GM12878 (cell line): ENCODE measurements around the gene SETMAR. TPM values are rescaled to one million over a fixed set of nuclear protein-coding genes. Genes with fewer than 3 reads are reported as not detected.

Experiments
- BACH1 ChIP-seq: fragments of 450-650 bp; IDR thresholded peaks from 2 replicates; pipeline ENCODE4 v1.6.1; 2017; ENCODE audit warnings: mild to moderate bottlenecking, borderline replicate concordance
- CBX3 ChIP-seq: fragments of 200-600 bp; sonication (generic); IDR thresholded peaks from 2 replicates; pipeline ENCODE4 v1.6.1; 2016; ENCODE audit warnings: low read depth, borderline replicate concordance
- CHD4 ChIP-seq: fragments of 200-600 bp; sonication (generic); IDR thresholded peaks from 2 replicates; pipeline ENCODE4 v1.6.1; 2016; ENCODE audit warnings: mild to moderate bottlenecking
- CREB1 ChIP-seq: IDR thresholded peaks from 2 replicates; pipeline ENCODE4 v1.6.1; 2012; ENCODE audit warnings: low read depth, mild to moderate bottlenecking, inconsistent platforms
- ESRRA ChIP-seq: IDR thresholded peaks from 2 replicates; pipeline ENCODE4 v1.6.1; 2012; ENCODE audit warnings: mild to moderate bottlenecking, low read length, improper control_type of control experiment
- MEF2A ChIP-seq: IDR thresholded peaks from 2 replicates; pipeline ENCODE4 v1.6.1; 2011; ENCODE audit warnings: low read depth, mild to moderate bottlenecking, low read length, moderate library complexity; ENCODE audit not compliant: insufficient read depth
- MXI1 ChIP-seq: fragments of 150-350 bp; IDR thresholded peaks from 2 replicates; pipeline ENCODE4 v1.6.1; 2011; ENCODE audit warnings: low read depth, mild to moderate bottlenecking, inconsistent platforms, low read length, improper control_type of control experiment
- NBN ChIP-seq: fragments of 450-650 bp; IDR thresholded peaks from 2 replicates; pipeline ENCODE4 v1.6.1; 2016
- PML ChIP-seq: IDR thresholded peaks from 2 replicates; pipeline ENCODE4 v1.6.1; 2012; ENCODE audit warnings: low read length, inconsistent platforms
- POLR2A ChIP-seq: IDR thresholded peaks from 2 replicates; pipeline ENCODE4 v1.6.1; 2011; ENCODE audit warnings: low read depth, mild to moderate bottlenecking, low read length
- RB1 ChIP-seq: fragments of 450-650 bp; formaldehyde crosslinking; IDR thresholded peaks from 2 replicates; pipeline ENCODE4 v1.6.1; 2017; ENCODE audit warnings: mild to moderate bottlenecking, borderline replicate concordance
- SMC3 ChIP-seq: IDR thresholded peaks from 2 replicates; pipeline ENCODE4 v1.6.1; 2011; ENCODE audit warnings: low read length, improper control_type of control experiment, borderline replicate concordance
- SREBF2 ChIP-seq: IDR thresholded peaks from 2 replicates; pipeline ENCODE4 v1.6.1; 2012; ENCODE audit warnings: mild to moderate bottlenecking, low read length
- STAT1 ChIP-seq: fragments of 450-650 bp; conservative IDR thresholded peaks from 2 replicates; pipeline ENCODE4 v1.6.1; 2014; ENCODE audit warnings: antibody characterized with exemption, mild to moderate bottlenecking
- STAT3 ChIP-seq: IDR thresholded peaks from 2 replicates; pipeline ENCODE4 v1.6.1; 2011; ENCODE audit warnings: low read depth, low read length, improper control_type of control experiment
- ZBED1 ChIP-seq: IDR thresholded peaks from 2 replicates; pipeline ENCODE4 v1.6.1; 2016; ENCODE audit warnings: borderline replicate concordance
- polyA plus RNA-seq, 11 experiments: library from polyadenylated mRNA; depleted of rRNA in 4 of 11; unstranded in 6 of 11; stranded (reverse) in 5 of 11; fragments of >200 nt; fragmentation: Nextera tagmentation in 4 of 11; fragmentation: Illumina TruSeq in 1 of 11; extraction: Ambion mirVana in 4 of 11; extraction: Trizol in 1 of 11; gene quantifications; 1 replicate in 1 of 11; 2 replicates in 10 of 11; pipeline versions ENCODE4 v1.2.1 to v1.2.3, GENCODE V29; 2011 to 2016; ENCODE audit warnings: inconsistent platforms in 2 of 11, missing spikeins in 2 of 11, low read depth in 1 of 11
- total RNA-seq, 4 experiments: library from RNA; depleted of rRNA in 3 of 4; stranded (reverse); fragments of >200 nt in 3 of 4; fragmentation: Illumina TruSeq in 1 of 4; extraction: Trizol in 1 of 4; gene quantifications; 2 replicates each; pipeline versions ENCODE4 v1.2.1 to v1.2.3, GENCODE V29; 2013 to 2021
- TF ChIP-seq, protein P1 (sequence below): fragments of 450-650 bp; IDR thresholded peaks from 2 replicates; pipeline ENCODE4 v1.6.1; 2017; ENCODE audit warnings: mild to moderate bottlenecking, low read depth, inconsistent platforms; ENCODE audit not compliant: poor library complexity, severe bottlenecking
- TF ChIP-seq, protein P2 (sequence below): IDR thresholded peaks from 2 replicates; pipeline ENCODE4 v1.6.1; 2012; ENCODE audit warnings: low read depth, low read length, improper control_type of control experiment
- TF ChIP-seq, protein P3 (sequence below): fragments of 450-650 bp; IDR thresholded peaks from 2 replicates; pipeline ENCODE4 v1.6.1; 2016; ENCODE audit warnings: mild to moderate bottlenecking
- TF ChIP-seq, protein P4 (sequence below): IDR thresholded peaks from 2 replicates; pipeline ENCODE4 v1.6.1; 2011; ENCODE audit warnings: low read depth, low read length, improper control_type of control experiment, borderline replicate concordance
- TF ChIP-seq, protein P5 (sequence below): IDR thresholded peaks from 2 replicates; pipeline ENCODE4 v1.6.1; 2012; ENCODE audit warnings: low read depth, low read length, improper control_type of control experiment
- TF ChIP-seq, protein P6 (sequence below): fragments of 450-650 bp; IDR thresholded peaks from 2 replicates; pipeline ENCODE4 v1.6.1; 2018; ENCODE audit warnings: borderline replicate concordance, mild to moderate bottlenecking; ENCODE audit not compliant: partially characterized antibody

SETMAR gene
- total and polyA plus RNA-seq, 10 of the 15 experiments (the other 5 are each of a cell fraction or from before 2014, with no cell fraction given): 7.1 to 25.1 (median 20.3) TPM

DNA sequence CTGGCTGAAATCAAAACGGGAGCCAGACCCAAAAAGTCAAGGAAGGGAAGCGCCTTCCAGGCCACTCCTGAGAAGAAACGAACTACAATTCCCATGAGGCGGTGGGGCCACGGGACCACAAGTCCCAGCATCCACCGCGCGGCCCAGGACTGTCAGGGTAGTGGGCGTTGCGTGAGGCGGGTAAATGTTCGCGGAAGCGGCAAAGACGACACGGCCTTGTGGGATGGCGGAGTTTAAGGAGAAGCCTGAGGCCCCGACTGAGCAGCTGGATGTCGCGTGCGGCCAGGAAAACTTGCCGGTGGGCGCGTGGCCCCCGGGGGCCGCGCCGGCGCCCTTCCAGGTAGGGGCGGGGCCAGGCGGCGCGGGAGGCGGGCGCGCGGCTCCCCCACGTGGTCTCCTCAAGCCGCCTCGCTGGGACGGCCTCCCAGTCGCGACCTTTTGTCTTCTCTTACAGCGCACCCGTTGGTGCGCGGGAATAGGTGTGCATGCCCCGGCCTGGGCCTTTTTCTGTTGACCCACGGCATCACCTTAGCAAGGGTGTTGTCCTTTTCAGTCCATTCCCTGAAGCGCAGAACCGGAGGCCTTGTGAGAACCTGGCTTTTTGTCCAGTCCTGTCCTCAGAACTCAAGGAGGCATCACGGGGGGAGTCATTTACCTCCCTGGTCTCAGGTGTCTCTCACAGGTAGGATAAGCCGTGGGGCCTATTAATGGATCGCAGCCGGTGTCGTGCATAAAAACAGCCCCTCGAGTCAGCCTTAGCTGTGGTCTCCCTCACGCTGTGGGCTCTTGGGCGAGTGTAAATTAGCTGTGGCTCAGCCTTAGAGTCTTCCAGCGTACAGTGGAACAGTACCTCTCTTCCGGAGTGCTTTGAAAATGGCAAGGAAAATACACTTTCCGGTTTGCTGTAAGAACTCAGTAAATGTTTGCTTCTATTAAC is at the start of gene SETMAR (continued):
- TF ChIP-seq, protein P1, sequence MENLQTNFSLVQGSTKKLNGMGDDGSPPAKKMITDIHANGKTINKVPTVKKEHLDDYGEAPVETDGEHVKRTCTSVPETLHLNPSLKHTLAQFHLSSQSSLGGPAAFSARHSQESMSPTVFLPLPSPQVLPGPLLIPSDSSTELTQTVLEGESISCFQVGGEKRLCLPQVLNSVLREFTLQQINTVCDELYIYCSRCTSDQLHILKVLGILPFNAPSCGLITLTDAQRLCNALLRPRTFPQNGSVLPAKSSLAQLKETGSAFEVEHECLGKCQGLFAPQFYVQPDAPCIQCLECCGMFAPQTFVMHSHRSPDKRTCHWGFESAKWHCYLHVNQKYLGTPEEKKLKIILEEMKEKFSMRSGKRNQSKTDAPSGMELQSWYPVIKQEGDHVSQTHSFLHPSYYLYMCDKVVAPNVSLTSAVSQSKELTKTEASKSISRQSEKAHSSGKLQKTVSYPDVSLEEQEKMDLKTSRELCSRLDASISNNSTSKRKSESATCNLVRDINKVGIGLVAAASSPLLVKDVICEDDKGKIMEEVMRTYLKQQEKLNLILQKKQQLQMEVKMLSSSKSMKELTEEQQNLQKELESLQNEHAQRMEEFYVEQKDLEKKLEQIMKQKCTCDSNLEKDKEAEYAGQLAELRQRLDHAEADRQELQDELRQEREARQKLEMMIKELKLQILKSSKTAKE: no peak
- no peak for TF ChIP-seq STAT3
- TF ChIP-seq, protein P2, sequence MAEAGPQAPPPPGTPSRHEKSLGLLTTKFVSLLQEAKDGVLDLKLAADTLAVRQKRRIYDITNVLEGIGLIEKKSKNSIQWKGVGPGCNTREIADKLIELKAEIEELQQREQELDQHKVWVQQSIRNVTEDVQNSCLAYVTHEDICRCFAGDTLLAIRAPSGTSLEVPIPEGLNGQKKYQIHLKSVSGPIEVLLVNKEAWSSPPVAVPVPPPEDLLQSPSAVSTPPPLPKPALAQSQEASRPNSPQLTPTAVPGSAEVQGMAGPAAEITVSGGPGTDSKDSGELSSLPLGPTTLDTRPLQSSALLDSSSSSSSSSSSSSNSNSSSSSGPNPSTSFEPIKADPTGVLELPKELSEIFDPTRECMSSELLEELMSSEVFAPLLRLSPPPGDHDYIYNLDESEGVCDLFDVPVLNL: peak; percentile 65
- TF ChIP-seq ZBED1: peak; percentile 99
- peak; percentile 96 for TF ChIP-seq RB1
- TF ChIP-seq CBX3: no peak
- no peak for TF ChIP-seq CHD4
- TF ChIP-seq STAT1: peak; percentile 70; the same call in 1 of the 2 replicates
- peak; percentile 77 for TF ChIP-seq BACH1
- TF ChIP-seq, protein P3, sequence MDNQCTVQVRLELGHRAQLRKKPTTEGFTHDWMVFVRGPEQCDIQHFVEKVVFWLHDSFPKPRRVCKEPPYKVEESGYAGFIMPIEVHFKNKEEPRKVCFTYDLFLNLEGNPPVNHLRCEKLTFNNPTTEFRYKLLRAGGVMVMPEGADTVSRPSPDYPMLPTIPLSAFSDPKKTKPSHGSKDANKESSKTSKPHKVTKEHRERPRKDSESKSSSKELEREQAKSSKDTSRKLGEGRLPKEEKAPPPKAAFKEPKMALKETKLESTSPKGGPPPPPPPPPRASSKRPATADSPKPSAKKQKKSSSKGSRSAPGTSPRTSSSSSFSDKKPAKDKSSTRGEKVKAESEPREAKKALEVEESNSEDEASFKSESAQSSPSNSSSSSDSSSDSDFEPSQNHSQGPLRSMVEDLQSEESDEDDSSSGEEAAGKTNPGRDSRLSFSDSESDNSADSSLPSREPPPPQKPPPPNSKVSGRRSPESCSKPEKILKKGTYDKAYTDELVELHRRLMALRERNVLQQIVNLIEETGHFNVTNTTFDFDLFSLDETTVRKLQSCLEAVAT: no peak
- peak; percentile 91 for TF ChIP-seq POLR2A
- TF ChIP-seq, protein P4, sequence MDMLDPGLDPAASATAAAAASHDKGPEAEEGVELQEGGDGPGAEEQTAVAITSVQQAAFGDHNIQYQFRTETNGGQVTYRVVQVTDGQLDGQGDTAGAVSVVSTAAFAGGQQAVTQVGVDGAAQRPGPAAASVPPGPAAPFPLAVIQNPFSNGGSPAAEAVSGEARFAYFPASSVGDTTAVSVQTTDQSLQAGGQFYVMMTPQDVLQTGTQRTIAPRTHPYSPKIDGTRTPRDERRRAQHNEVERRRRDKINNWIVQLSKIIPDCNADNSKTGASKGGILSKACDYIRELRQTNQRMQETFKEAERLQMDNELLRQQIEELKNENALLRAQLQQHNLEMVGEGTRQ: peak; percentile 57
- TF ChIP-seq, protein P5, sequence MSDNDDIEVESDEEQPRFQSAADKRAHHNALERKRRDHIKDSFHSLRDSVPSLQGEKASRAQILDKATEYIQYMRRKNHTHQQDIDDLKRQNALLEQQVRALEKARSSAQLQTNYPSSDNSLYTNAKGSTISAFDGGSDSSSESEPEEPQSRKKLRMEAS: peak; percentile 33; the same call in 1 of the 2 replicates
- TF ChIP-seq SREBF2: no peak
- TF ChIP-seq PML: peak; percentile 85; the same call in 1 of the 2 replicates
- no peak; the same call in 1 of the 2 replicates for TF ChIP-seq CREB1
- TF ChIP-seq, protein P6, sequence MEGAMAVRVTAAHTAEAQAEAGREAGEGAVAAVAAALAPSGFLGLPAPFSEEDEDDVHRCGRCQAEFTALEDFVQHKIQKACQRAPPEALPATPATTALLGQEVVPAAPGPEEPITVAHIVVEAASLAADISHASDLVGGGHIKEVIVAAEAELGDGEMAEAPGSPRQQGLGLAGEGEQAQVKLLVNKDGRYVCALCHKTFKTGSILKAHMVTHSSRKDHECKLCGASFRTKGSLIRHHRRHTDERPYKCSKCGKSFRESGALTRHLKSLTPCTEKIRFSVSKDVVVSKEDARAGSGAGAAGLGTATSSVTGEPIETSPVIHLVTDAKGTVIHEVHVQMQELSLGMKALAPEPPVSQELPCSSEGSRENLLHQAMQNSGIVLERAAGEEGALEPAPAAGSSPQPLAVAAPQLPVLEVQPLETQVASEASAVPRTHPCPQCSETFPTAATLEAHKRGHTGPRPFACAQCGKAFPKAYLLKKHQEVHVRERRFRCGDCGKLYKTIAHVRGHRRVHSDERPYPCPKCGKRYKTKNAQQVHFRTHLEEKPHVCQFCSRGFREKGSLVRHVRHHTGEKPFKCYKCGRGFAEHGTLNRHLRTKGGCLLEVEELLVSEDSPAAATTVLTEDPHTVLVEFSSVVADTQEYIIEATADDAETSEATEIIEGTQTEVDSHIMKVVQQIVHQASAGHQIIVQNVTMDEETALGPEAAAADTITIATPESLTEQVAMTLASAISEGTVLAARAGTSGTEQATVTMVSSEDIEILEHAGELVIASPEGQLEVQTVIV: peak; percentile 70
- no peak for TF ChIP-seq NBN
- TF ChIP-seq MXI1: peak; percentile 68
- TF ChIP-seq ESRRA: 0 out of 2 replicates have a peak, but pooled peaks have one; percentile 25
- TF ChIP-seq SMC3: no peak
- no peak for TF ChIP-seq MEF2A
